Bronchial epithelial cell (primary cell): ENCODE data around the gene MTX2. TPM values are rescaled to one million over a fixed set of nuclear protein-coding genes. Genes with fewer than 3 reads are reported as not detected.

Source experiments
- DNase-seq: peaks from one replicate; pipeline ENCODE4 v3.0.0-alpha.2; 2010; ENCODE audit warnings: low read depth
- FAIRE-seq: peaks from 2 replicates; lab custom pipeline; 2011; peaks lifted over from hg19 to GRCh38; lab: Jason Lieb, UNC
- H3K27me3 ChIP-seq: 2 replicates; pipeline ENCODE4 v1.5.1; 2011; ENCODE audit warnings: low read length; ENCODE audit not compliant: control insufficient read depth, insufficient read depth
- H3K36me3 ChIP-seq: 2 replicates; pipeline ENCODE4 v1.5.1; 2011; ENCODE audit warnings: low read length; ENCODE audit not compliant: control insufficient read depth, insufficient read depth
- H3K4me3 ChIP-seq: 2 replicates; pipeline ENCODE4 v1.5.1; 2011; ENCODE audit warnings: mild to moderate bottlenecking, low read depth, low read length, control low read depth
- CTCF ChIP-seq: IDR thresholded peaks from 2 replicates; pipeline ENCODE4 v1.5.1; 2011; ENCODE audit warnings: mild to moderate bottlenecking, moderate library complexity, low read length, control low read depth, inconsistent platforms; ENCODE audit not compliant: insufficient read depth, severe bottlenecking
- total RNA-seq: library from RNA; depleted of rRNA; stranded (reverse); fragments of >200 nt; gene quantifications from 2 replicates; pipeline ENCODE4 v1.2.1, GENCODE V29; 2014

MTX2 gene
- total RNA-seq, 1 donor from 2014 or later: 24.5 TPM

- no peak for FAIRE-seq
- no peak for TF ChIP-seq CTCF
- DNase-seq: no peak
- no peak overlapping the region for H3K4me3 ChIP-seq
- no peaks in the 10 kb centered on the region for H3K27me3 ChIP-seq
- H3K36me3 ChIP-seq: no peaks in the 10 kb centered on the region
Measured at GRCh38 chr2:176280156-176280555, 10.9 kb downstream of the MTX2 start.

GRCh38 chr2:176280867-176281658, 11.8 kb downstream of the MTX2 start:
- no peak overlapping the region for H3K4me3 ChIP-seq
- H3K36me3 ChIP-seq: no peaks in the 10 kb centered on the region
- no peaks in the 10 kb centered on the region for H3K27me3 ChIP-seq
- FAIRE-seq (no peak), DNase-seq (peak; percentile 65)
- TF ChIP-seq CTCF: no peak

- Histone ChIP-seq H3K27me3 (no peaks in the 10 kb centered on the region), H3K36me3 (no peaks in the 10 kb centered on the region), H3K4me3 (no peak overlapping the region)
- DNase-seq (peak; percentile 50), FAIRE-seq (no peak)
- TF ChIP-seq CTCF: no peak
Measured at GRCh38 chr2:176283291-176284068, 14.2 kb downstream of the MTX2 start.

GRCh38 chr2:176284461-176285049, 15.3 kb downstream of the MTX2 start:
- DNase-seq (no peak), FAIRE-seq (no peak)
- no peak overlapping the region for H3K4me3 ChIP-seq
- H3K27me3 ChIP-seq: no peaks in the 10 kb centered on the region
- TF ChIP-seq CTCF: no peak
- no peaks in the 10 kb centered on the region for H3K36me3 ChIP-seq

GRCh38 chr2:176285321-176285720, 16.1 kb downstream of the MTX2 start:
- FAIRE-seq: no peak
- TF ChIP-seq CTCF: no peak

More at GRCh38 chr2:176285321-176285720, 16.1 kb downstream of the MTX2 start:
- Histone ChIP-seq H3K27me3 (no peaks in the 10 kb centered on the region), H3K36me3 (no peaks in the 10 kb centered on the region), H3K4me3 (no peak overlapping the region)
- DNase-seq: peak; percentile 62
